NCI-H2107 (cell line): Measurements from ENCODE around the gene SCLT1.
"Not testable (repeated sequence)": the region's sequence is repeated elsewhere in the genome, so short reads cannot be mapped to it uniquely, and the experiment has no call there.

Experiments
- DNase-seq: peaks from one replicate; lab custom pipeline; 2025; lab: John Stamatoyannopoulos, UW

Gene SCLT1

DNA sequence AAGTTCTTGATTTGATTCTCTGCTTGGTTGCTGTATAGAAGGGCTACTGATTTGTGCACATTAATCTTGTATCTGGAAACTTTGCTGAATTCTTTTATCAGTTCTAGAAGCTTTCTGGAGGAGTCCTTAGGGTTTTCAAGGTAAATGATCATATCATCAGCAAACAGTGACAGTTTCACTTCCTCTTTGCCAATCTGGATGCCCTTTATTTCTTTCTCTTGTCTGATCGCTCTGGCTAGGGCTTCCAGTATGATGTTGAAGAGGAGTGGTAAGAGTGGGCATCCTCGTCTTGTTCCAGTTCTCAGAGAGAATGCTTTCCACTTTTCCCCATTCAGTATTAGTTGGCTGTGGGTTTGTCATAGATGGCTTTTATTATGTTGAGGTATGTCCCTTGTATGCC is 23.8 kb downstream of the SCLT1 start:
- not testable (repeated sequence) for DNase-seq

DNA sequence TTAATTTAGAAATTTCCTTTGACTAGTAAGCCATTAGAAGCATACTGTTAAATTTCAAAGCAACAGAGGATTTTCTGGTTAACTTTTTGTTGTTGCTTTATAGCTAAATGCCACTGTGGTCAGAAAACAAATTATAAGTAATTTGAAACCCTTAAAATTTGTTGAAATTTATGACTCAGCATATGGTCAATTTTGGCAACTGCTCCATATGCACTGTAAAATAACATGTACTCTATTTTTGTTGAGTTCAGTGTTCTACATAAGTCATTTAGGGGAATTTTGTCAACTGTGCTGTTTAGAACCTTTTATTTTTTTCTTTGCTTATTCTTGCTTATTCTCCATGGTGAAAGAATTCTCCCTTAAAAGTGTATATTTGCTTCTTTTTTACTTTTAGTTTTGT is 28.6 kb downstream of the SCLT1 start:
- no peak for DNase-seq

DNA sequence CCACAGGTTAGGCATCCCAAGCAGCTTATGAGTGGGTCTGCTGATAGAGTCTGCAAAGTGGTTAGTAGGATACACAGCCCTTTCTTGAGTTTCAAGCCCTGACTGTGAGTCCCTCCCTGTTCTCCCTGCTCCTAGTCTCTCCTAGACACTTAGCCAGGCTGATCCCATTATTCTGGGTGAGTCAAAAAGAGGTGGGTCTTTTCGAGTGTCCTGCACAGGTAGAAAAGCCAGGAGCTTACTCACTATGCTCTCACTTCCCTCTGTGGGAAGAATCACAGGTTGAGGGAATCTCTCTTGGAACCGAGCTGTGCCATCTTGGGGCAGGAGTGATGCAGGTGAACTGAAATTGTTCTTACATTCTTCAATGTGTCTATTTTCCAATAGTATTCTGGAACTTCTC is 29.7 kb downstream of the SCLT1 start:
- no peak for DNase-seq

DNA sequence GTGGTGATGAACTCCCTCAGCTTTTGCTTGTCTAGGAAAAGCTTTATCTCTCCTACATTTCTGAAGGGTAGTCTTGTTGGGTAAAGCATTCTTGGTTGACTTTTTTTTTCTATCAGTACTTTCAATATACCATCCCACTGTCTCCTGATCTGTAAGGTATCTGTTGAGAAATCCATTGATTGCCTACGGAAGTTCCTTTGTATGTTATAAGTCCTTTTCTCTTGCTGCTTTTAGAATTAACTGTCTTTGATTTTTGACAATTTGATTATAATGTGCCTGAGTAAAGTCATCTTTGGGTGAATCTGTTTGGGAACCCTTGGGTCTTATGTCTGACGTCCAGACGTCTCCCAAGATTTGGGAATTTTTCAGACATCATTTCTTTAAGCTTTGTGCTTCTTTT is 30.8 kb downstream of the SCLT1 start:
- DNase-seq, result no peak

DNA sequence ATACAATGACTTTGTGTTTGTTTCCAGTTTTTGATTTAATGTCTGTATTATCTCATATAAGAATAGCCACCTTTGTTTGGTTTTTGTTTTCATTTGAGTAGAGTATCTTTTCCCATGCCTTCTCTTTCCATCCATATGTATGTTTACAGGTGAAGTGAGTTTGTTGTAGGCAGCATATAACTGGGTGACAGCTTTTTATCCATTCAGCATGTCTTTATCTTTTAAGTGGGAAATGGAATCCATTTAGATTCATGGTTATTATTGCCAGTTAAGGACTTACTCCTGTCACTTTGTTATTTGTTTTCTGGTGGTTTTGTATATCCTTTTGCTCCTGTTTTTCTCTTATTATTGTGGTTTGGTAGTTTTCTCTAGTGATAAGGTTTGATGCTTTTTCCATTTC is 34.3 kb downstream of the SCLT1 start:
- no peak for DNase-seq

DNA sequence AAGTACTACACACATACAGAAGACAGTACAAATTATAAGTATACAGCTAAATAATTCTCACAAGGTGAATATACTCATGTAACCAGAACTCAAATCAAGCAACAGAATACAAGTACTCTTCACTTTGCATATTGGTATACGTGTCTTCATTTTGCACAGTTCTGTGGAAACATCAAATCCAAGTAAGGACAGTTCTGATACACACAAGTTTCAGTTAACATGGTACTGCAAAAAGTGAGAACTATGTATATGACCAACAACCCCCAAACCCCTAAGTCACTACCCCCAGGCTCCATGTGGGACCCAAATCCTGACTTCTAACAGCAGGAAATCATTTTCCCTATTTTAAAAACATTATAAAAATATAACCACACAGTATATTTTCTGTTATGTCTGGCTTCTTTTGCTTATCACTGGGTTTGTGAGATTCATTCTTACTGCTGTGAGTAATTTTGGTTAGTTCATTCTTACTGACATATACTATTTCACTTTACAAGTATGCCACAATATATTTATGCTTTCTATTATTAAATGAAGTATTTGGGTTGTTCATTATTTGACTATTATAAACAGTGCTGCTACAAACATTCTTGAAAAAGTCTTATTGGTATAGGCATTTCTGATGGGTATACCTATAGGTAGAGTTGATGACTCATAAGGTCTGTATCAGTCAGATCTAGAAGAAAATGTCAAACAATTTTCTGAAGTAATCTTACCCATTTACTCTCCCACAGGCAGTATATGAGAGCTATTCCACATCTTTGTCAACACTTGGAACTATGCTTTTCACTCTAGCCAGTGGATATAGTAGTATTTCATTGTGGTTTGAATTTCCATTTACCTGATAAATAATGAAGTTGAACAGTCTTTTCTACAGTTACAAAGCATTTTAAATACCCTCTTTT is 47.0 kb downstream of the SCLT1 start:
- DNase-seq, result no peak

DNA sequence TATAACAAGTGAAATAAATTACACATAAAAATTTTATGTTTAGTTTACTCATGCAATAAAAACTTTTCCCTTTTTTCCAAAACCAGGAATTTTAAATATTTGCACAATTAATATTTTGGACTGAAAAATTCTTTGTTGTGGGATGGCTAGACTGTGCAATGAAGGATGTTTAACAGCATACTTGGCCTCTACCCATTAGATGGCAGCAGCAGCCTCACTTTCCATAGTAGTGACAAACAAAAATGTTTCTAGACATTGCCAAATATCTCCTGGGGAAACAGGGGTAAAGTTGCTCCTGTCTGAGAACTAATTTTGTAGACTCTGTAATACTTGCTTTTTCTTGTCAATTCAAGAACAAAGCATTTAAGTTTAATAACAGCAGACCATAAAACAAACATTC is 49.8 kb downstream of the SCLT1 start:
- DNase-seq, result no peak

DNA sequence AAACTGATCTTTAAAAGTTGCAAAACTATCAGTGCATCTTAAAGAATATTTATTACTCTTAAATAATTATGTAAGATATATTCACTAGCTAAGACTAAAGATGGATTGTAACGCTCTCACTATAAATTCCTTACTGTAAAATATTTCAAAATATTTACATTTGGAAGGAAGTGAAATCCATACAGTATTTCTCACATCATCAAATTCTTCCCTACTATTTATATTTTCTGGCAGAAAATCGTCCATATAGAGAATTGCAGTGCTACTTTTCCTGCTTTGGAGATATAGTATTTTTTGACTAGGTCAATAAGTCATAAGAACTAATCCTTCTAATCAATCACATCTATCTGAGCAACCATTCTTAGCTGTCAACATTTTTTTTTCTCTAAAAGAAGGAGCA is 52.9 kb downstream of the SCLT1 start:
- no peak for DNase-seq

DNA sequence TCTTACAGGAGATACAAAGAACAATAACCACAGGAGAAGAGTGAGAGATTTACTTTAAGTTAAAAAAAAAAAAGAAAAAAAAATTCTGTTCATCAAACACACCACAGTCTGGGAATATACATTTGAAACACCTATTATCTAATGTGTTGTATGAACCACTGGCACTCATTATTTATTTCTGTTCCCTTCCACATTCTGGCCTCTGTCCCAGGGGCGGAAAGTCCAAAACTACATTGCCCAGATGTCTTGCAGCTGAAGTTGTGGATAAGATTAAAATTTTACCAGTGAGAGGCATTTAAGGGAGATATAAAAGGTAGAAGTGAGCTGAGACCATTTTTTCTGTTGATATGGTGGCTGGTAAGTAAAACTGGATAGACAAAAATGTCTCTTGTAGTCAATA is 56.2 kb downstream of the SCLT1 start:
- DNase-seq, result no peak

DNA sequence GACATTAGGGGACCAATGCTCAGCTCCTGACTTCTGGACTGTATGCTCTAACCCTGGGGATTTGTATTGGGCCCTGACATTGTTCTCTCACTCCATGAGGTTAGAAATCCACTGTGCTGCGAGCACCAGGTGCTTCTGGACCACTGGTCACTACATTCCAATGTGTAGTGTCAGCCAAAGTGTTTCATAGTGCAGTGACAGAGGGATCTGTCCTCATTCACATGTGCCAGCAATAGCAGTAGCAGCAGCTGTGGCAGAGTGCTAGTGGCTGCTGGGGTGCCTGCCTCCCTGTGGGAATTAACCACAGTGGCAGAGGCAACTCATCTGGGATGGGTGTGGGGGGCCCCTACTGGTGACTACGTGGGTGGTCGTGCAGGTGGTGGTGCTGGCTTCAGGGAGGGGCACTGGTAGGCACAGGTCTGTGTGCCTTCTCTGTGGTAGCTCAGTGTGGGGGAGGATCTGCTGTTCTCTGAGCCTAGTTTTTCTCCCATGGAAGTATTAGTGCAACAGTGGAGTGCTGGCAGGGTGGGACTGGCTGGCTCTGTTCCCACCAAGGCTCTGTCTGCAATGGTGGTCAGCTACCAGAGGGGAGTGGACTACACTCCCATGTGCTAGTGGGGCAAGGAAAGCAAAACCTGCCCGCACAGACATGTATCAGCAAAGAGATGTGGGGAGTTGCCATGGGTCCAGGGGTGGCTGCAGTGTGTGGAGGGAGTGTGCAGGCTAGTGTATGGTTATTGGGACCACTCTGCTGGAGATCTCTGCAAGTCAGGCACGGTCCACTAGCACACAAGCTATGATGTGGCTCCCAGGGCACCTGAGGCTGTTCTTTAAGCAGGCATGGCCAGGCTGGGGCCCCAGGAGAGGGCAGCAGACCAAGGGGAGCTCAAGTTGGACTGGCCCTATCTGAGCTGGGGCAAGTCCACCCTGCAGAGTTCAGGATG is 78.5 kb downstream of the SCLT1 start:
- DNase-seq, result no peak

DNA sequence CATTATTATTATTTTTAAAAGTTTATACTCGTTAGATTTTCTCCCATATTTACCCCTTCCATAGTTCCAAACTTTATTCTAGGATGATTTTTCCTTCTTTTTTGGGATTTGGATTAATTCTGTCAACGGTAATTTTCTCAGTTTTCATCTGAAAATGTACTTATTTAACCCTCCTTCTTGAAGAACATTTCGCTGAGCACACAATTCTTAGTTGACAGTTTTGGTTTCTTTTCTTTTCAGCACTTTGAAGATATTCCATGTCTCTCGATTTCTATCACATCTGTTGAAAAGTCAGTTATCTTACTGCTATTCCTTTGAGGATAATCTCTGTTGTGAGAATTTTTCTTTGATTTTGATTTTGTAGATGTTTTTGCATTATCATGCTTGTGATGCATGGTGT is 85.2 kb downstream of the SCLT1 start:
- no peak for DNase-seq

DNA sequence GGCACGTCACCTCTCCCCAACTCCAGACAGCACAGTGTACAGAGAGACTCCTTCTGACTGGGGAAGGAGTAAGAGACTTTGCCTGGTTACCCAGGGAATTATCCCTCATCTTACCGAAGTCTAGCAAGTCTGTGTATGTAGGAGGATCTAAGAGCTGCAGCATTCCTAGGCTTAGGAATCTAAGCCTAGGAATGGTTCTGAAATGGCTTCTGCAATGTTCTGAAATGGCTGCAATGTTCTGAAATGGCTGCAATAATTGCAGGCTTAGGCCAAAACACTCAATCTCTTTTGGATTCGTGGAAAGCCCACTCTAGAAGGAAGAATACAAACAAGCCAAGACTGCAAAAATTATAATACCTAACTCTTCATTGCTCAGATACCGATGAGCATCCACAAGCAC is 106.4 kb downstream of the SCLT1 start:
- no peak for DNase-seq

DNA sequence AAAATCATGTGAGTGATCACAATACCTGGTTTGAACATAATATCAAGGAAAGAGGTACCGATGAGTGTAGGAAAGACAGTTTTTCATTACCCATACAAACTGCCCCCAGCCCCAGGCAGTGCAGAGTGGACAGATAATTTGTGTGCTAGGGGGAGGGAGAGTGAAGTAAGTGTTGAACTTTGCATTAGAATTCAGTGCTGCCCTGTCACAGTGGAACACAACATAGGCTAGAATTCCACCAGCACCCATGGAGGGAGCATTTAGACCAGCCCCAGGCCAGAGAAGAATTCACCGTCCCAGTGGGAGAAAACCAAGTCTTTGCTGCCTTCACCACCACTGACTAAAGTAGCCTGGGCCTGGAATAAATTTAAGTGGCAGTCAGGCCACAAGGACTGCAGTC is 107.3 kb downstream of the SCLT1 start:
- no peak for DNase-seq

DNA sequence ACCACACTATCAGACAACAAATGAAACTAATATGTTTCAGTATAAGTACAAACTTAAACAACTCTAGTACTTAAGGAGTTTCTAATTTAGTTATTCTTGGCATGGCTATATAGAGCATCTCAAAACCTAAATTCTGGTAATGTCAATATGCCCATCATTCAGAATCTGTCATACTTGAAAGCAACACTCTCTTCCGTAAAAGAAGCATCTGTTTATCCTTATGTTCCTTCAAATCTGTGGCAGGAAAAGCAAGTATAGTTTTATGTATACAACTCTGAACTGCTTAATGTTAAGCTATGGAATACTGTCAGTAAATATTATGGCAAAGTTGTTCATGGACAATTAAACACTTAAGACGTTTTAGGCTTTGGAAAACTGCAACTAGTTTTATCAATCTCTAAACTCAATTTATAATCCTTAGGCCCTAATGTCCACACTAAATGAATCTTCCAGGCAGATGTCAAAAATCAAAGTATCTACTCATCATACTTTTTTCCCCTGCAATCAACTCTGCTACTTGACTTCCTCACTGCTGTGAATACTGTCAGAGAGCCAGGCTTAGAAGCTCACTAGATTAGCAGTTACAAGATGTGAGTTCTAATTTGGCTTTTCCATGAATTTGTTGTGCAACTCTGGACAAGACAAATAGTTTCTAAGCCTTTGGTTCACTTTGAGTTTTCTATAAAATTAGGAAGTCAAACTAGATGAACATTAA is 109.4 kb downstream of the SCLT1 start:
- no peak for DNase-seq

DNA sequence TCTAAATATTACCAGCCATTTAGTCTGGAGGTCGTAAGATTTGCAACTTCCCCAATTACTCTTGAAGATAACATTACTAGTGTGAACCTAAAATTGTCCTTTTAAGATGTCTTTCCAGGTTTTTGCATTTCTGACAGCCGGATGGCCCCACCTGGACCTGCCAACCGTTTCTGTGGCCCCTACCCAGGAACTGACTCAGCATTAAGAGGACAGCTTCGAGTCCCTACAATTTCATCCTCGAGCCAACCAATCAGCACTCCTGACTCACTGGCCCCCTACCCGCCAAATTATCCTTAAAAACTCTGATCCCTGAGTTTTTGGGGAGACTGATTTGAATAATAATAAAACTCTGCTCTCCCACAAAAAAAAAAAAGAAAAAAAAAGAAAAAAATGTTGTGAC is 112.0 kb downstream of the SCLT1 start:
- DNase-seq, result no peak

DNA sequence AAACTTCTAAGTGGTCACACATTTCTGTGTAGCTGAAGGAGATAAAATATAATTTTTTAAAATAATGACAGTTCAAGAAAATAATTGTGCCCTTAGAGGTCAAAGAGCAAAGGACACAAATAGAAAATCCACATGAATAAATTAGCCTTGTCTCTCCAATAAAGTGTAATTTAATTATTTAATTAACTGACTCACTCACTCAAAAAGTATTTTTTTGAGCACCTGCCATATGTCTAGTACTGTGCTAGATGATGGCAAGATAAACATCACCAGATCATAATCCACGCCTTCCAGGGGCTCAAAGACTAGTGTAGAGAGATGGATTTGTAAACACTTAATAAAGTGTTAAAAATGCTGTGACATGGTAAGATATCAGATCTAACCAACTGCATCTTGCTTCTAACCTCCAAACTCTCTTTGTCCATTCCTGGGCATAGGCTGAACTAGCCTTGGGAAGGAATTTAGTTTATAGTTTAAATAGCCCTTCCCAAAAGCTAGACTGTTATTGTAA is 112.5 kb downstream of the SCLT1 start:
- no peak for DNase-seq

DNA sequence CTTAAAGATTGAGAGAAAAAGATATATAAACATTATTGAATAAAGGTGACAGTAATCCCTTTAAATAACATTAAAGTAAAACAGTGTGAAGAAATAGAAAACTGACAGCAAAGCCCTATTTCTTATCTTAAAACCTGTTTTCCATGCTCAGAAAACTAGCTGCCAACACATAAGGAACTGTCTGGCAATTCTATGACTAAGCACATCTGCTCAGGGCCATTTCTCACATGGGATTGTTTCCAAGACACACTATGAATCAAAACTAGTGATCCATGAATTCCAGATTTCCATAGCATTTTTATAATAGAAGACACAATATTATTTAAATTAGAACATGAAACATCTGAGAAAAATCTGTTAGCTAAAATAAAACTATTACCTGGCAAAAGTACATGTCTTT is 113.4 kb downstream of the SCLT1 start:
- DNase-seq, result no peak

DNA sequence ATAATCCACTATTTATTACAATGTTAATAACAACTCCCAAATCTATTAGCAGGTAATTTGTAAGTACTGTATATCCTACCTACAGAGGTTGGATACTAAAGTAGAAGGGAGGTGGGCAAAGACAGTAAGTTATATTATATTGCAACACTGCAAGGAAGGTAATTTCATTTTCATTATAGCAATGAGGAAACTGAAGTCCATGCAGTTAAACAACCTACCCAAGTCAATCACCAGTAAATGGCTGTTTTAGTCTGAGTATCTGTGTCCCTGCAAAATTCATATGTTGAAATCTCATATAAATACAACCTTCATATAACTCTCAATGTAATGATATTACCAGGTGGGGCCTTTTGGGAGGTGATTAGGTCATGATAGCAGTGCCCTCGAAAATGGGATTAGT is 114.4 kb downstream of the SCLT1 start:
- DNase-seq, result no peak

DNA sequence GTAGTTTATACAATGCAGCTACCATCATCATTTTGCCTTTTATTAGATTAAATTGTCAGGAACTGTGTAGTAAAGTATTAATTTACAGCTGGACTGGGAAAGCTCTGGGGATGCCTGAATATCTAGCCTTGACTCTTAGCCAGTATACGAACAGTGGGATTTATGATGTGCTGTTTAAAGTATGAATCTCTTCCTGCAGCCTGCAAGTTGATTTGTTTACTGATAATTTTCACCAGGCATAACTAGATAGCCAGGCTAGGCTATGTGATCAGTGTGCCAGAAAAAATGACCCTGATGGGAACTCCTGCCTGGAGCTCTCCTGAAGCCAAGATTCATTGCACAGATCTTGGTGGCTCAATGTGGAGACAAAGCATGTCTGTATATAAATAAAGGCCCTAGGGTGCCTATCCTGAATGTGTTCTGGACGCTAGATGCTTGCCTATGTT is 119.2 kb downstream of the SCLT1 start:
- no peak for DNase-seq

DNA sequence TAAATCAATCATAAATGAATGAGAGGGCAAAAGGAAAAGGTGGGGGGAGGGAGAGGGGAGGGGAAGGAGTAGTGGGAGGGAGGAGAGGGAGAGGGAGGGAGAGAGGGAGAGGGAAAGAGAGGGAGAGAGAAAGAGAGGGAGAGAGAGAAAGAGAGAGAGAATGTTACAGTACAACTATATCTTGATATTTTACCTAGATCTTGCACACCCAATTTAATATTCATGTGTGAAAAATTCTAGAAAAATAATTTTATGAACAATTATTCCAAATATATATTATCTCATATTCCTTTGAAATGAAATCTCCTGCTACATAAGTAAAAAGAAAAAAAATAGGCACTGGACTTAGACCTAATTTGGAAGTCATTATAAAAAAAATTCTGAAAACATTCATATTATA is 120.0 kb downstream of the SCLT1 start:
- no peak for DNase-seq

DNA sequence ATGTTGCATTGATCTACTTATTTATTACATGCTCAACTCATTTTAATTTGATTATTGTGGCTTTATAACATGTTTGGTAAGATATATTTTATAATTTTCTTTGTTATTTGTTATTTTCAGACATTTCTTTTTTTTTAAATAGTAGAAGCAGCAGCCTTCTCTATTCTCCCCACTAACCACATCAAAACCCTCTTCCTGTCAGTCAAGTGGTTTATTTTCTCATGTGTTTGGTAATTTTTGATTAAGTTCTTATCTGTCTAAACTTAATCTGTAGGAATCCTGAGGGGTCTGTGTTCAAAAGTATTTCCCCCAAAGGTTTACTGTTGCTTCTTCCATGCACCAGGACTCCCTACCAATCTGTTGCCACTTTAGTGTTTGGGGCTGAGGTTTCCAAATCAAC is 131.9 kb downstream of the SCLT1 start:
- DNase-seq, result no peak

DNA sequence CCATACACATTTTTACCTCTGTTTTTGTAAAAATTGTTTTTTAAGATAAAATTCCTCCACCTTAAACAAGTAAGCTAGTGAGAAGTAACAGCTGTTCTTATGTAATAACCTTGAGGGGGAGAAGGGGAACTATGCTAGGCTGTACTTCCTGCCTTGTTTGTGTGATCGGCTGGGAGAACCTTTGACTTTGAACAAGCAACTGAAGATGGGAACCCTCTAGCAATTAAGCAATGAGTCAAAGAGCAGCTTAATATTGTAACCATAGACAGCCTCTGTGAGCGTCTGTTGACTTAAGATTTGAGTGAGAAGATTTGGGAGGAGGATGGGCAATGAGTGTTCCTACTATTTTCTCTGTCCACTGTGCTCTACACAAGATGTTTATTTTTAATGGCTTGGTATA is 135.1 kb downstream of the SCLT1 start:
- no peak for DNase-seq
